HL-60 (cell line): ENCODE data around the gene TCP11.

ENCODE experiments used
- GABPA ChIP-seq: IDR thresholded peaks from 2 replicates; pipeline ENCODE4 v1.6.1; 2012; ENCODE audit warnings: low read depth
- POLR2AphosphoS5 ChIP-seq: IDR thresholded peaks from 2 replicates; pipeline ENCODE4 v1.6.1; 2012; ENCODE audit warnings: low read depth
- REST ChIP-seq: IDR thresholded peaks from 2 replicates; pipeline ENCODE4 v1.6.1; 2012; ENCODE audit warnings: low read depth; ENCODE audit not compliant: insufficient replicate concordance
- SPI1 ChIP-seq: IDR thresholded peaks from 2 replicates; pipeline ENCODE4 v1.6.1; 2012; ENCODE audit warnings: low read depth, mild to moderate bottlenecking, borderline replicate concordance
- TF ChIP-seq, protein P1 (sequence below): IDR thresholded peaks from one replicate; pipeline ENCODE4 v1.5.1; 2011; ENCODE audit warnings: low read length, control low read depth, inconsistent platforms; ENCODE audit not compliant: insufficient read depth

DNA sequence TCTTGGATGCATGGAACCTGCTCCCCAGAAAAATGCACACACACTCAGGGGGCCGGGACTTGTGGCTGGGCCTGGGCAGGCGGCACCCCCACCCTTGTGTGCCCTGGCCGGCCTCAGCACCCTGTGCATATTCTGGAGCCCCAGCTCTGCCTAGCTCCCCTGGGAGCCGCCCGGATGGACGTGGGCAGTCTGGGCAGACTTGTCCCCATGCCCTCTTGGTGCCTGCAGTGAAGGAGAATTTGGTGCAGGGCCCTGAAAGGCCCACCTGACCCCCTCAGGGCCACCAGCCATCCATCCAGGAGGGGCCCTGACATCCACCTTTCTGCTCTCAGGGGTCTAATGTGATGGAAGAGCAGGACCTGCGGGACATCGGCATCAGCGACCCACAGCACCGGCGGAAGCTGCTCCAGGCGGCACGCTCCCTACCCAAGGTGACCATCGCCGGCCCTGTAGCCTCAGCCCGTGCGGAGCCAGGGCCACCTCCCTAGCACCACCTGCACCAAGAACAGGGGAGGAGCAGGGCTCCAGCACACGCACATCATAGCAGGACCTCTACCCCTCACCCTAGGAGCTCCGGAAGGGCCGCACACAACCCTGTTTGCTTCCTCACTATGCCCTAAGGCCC lies 62.8 kb downstream of the TCP11 start:
- TF ChIP-seq, protein P1, sequence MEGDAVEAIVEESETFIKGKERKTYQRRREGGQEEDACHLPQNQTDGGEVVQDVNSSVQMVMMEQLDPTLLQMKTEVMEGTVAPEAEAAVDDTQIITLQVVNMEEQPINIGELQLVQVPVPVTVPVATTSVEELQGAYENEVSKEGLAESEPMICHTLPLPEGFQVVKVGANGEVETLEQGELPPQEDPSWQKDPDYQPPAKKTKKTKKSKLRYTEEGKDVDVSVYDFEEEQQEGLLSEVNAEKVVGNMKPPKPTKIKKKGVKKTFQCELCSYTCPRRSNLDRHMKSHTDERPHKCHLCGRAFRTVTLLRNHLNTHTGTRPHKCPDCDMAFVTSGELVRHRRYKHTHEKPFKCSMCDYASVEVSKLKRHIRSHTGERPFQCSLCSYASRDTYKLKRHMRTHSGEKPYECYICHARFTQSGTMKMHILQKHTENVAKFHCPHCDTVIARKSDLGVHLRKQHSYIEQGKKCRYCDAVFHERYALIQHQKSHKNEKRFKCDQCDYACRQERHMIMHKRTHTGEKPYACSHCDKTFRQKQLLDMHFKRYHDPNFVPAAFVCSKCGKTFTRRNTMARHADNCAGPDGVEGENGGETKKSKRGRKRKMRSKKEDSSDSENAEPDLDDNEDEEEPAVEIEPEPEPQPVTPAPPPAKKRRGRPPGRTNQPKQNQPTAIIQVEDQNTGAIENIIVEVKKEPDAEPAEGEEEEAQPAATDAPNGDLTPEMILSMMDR: no peak
- no peak for TF ChIP-seq REST
- no peak for TF ChIP-seq POLR2AphosphoS5
- TF ChIP-seq SPI1: no peak
- TF ChIP-seq GABPA: no peak
